Measurements from ENCODE around the gene PTGR3. TPM values are rescaled to one million over a fixed set of nuclear protein-coding genes. Genes with fewer than 3 reads are reported as not detected.

Gene PTGR3
- polyA plus RNA-seq, 2 donors = 10.8 to 14.4 TPM

DNA sequence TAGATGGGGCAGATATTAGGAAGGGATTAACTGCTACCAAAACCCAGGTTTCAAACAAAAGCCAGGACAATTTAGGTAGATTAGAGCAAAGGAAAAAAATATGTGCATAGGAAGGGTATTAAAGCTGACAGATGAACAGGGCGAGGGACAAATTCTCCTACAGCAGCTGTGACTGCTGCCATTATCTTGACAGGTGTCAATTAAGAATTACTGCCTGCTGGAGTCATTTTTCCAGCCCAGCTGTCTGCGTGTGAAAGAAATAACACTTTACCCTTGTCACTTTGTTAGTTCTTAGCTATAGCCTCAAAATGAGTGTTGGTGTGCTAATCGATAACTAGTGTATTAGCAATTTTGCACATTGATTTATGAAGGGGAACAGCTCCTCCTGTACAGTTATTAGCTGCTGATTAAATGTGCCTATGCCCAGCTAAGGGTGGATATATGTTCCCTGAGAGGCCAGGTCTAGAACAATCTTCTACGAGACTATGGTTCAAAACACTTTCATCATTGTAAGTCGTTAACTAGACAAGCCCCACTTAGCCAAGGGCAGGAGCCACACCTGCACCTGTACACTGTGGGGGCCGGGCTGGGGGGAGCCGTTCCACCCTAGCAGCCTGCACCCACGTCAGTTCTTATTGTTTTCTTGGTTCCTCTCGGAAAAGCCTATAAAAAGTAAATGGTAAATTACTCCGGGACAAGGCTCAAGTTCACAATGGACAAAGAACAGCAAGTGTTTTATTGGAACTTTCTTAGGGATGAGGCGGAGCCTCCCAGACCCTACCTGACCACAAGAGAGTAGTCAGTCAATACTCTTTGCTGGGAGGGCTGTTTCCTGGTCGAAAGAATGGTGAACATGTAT lies 9.4 kb upstream of the PTGR3 start:
- Histone ChIP-seq H3K4me1 (ENCODE audit: control insufficient read depth in 2 of 2, insufficient read depth in 2 of 2, low read length in 1 of 2) (peaks cover 7 to 8% of the 10 kb centered on the region in 2 donors), H3K9me3 (ENCODE audit: control insufficient read depth in 2 of 2, insufficient read depth in 1 of 2, low read depth in 1 of 2, low read length in 1 of 2) (no peaks in the 10 kb centered on the region), H3K36me3 (ENCODE audit: control insufficient read depth in 2 of 2, insufficient read depth in 2 of 2, low read length in 1 of 2) (no peaks in the 10 kb centered on the region), H3K27ac (ENCODE audit: low read depth in 2 of 2, low read length in 1 of 2) (peak overlapping the region in 1 of 2 donors; percentile 4), H3K27me3 (ENCODE audit: control insufficient read depth in 1 of 2, insufficient read depth in 2 of 2, low read length in 2 of 2) (no peaks in the 10 kb centered on the region), H3K4me3 (ENCODE audit: low read depth in 1 of 2, low read length in 2 of 2) (no peak overlapping the region)
- WGBS, 2 donors = 63 to 77% methylated on average over 12 of the region's 12 CpGs

DNA sequence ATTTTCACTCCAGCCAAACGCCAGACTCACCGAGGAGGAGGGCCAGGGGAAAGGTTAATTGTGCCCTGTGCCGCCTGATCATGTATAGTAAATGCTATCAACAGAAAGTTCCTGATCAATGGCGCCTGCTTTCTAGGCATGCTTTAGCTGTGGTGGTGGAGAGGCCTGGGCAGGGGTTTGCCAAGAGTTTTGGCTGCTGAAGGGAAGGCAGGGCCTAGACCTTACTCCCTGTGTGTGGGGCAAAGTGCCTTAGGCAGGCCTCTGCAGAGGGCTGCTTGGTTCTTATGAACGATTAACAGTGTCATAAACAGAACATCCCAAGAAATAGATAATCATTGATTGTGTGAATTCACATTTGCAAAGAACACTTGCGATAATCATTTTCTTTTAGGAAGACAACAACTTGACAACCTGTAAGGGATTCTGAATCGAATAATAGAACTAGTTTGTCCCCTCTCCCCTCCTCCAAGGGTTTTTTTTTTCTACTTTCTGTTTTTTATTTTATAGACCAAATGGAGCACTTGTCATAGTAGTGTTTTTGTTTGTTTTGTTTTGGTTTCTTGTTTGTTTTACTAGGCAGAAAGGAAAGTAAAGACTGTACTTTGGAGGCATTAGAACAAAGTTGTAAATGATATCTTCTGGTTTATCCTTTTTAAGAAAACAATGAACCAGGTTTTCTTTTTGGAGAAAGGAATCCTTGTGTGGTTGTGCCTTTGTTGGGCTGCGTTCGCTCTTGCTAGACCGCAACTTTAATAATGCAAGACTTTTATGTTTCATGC lies 8.2 kb upstream of the PTGR3 start:
- 83 to 85% methylated on average over 10 of the region's 10 CpGs for WGBS, 2 donors
- Histone ChIP-seq H3K4me1 (ENCODE audit: control insufficient read depth in 2 of 2, insufficient read depth in 2 of 2, low read length in 1 of 2) (peaks cover 5 to 7% of the 10 kb centered on the region in 2 donors), H3K27ac (ENCODE audit: low read depth in 2 of 2, low read length in 1 of 2) (peak overlapping the region; percentile 35 to 78), H3K27me3 (ENCODE audit: control insufficient read depth in 1 of 2, insufficient read depth in 2 of 2, low read length in 2 of 2) (no peaks in the 10 kb centered on the region), H3K4me3 (ENCODE audit: low read depth in 1 of 2, low read length in 2 of 2) (no peak overlapping the region), H3K9me3 (ENCODE audit: control insufficient read depth in 2 of 2, insufficient read depth in 1 of 2, low read depth in 1 of 2, low read length in 1 of 2) (no peaks in the 10 kb centered on the region), H3K36me3 (ENCODE audit: control insufficient read depth in 2 of 2, insufficient read depth in 2 of 2, low read length in 1 of 2) (no peaks in the 10 kb centered on the region)

DNA sequence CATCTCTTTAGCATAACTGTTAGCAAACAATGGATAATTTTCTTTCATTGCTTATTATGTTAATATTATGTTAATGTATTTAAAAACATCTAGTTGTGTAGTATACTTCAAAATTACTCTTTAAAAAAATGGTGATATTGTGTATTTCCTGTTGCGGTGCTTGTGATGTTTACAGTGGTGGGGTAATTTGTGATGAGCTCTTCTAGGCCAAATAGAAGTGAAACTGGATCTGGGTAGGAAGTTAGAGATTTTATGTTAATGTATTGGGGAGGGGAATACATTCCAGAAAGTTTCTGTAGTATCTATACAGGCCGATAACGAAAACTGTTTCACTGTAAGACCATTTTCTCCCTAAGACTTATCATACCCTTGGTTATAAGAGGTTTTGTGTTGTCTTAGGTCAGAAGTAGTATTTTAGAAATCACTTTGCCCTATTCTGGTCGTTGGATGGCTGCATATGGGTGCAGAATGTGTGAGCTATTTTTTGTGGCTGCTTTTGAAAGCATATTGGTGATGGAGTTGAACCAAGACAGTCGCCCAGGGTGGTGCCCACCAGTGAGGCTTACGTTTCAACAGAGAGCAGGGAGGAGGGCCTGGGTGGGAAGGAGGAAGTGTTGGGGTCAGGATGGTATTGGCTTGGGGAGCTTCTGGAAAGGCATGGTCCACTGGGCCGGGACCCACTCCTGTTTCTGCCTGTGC lies 7.4 kb upstream of the PTGR3 start:
- Histone ChIP-seq H3K4me3 (ENCODE audit: low read depth in 1 of 2, low read length in 2 of 2) (no peak overlapping the region), H3K27ac (ENCODE audit: low read depth in 2 of 2, low read length in 1 of 2) (peak overlapping the region; percentile 35 to 78), H3K4me1 (ENCODE audit: control insufficient read depth in 2 of 2, insufficient read depth in 2 of 2, low read length in 1 of 2) (peaks cover 5 to 7% of the 10 kb centered on the region in 2 donors), H3K27me3 (ENCODE audit: control insufficient read depth in 1 of 2, insufficient read depth in 2 of 2, low read length in 2 of 2) (no peaks in the 10 kb centered on the region), H3K36me3 (ENCODE audit: control insufficient read depth in 2 of 2, insufficient read depth in 2 of 2, low read length in 1 of 2) (no peaks in the 10 kb centered on the region), H3K9me3 (ENCODE audit: control insufficient read depth in 2 of 2, insufficient read depth in 1 of 2, low read depth in 1 of 2, low read length in 1 of 2) (no peaks in the 10 kb centered on the region)
- 56 to 60% methylated on average over 7 of the region's 7 CpGs for WGBS, 2 donors

DNA sequence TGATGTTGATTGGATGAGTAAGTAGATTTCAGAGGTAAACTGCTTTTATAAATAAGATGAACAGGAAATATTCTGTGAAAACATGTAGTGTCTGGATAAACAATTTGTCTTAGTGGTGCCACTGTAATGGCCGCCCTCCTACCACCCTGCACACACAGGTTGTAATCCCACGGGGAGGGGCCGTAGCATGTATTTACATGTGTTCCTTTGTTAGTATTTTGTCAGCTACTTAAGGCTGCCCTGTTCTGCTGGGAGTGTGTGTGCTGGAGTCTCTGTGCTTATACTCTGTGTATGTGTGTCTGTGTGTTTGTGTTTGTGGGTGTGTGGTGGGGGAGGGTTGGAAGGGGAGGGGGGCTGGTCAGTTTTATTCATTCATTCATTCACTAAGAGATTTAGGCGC lies 6.7 kb upstream of the PTGR3 start:
- Histone ChIP-seq H3K27ac (ENCODE audit: low read depth in 2 of 2, low read length in 1 of 2) (peak overlapping the region; percentile 41 to 47), H3K9me3 (ENCODE audit: control insufficient read depth in 2 of 2, insufficient read depth in 1 of 2, low read depth in 1 of 2, low read length in 1 of 2) (no peaks in the 10 kb centered on the region), H3K36me3 (ENCODE audit: control insufficient read depth in 2 of 2, insufficient read depth in 2 of 2, low read length in 1 of 2) (no peaks in the 10 kb centered on the region), H3K4me1 (ENCODE audit: control insufficient read depth in 2 of 2, insufficient read depth in 2 of 2, low read length in 1 of 2) (peaks cover 5 to 7% of the 10 kb centered on the region in 2 donors), H3K27me3 (ENCODE audit: control insufficient read depth in 1 of 2, insufficient read depth in 2 of 2, low read length in 2 of 2) (no peaks in the 10 kb centered on the region), H3K4me3 (ENCODE audit: low read depth in 1 of 2, low read length in 2 of 2) (no peak overlapping the region)
- WGBS, 2 donors = 58 to 75% methylated on average over 4 of the region's 4 CpGs

DNA sequence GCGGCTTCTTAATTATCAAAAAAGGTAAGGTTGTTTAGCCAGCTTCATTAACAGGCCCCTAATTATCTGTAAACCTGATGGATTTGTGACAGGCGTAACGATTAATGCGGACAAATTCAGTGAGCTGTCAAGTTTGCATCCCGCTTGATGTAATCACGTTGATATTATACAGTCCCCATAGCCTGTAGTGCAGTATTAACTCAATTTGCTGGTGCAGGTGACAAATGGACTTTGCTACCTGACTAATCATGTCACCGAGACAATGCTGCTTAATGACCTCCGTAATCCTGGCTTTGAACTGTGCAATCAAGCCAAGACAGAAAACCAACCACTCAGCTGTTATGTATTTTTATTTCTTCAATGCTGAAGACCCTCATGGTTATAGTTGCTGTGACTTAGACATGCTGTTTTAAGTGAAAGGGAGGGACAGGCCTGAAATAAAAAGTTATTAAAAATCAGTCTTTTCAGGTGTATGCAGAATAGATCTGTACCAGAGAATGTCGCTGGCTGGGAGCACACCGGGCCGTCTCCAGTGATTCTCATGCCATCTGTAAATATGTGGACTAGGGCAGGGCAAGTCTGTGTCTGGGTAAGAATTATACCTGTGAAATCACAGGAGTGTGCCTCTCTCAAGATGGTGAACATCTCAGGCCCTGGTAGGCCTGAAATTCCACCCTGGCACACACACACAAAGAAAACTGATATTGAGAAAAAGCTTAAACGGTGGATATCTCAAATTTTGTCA lies 6.0 kb upstream of the PTGR3 start:
- H3K36me3 ChIP-seq (ENCODE audit: control insufficient read depth in 2 of 2, insufficient read depth in 2 of 2, low read length in 1 of 2) = no peaks in the 10 kb centered on the region
- WGBS, 2 donors = 59 to 74% methylated on average over 12 of the region's 12 CpGs
- H3K27me3 ChIP-seq (ENCODE audit: control insufficient read depth in 1 of 2, insufficient read depth in 2 of 2, low read length in 2 of 2) = no peaks in the 10 kb centered on the region
- peak overlapping the region; percentile 14 to 69 for H3K27ac ChIP-seq (ENCODE audit: low read depth in 2 of 2, low read length in 1 of 2)
- peaks cover 5 to 8% of the 10 kb centered on the region in 2 donors for H3K4me1 ChIP-seq (ENCODE audit: control insufficient read depth in 2 of 2, insufficient read depth in 2 of 2, low read length in 1 of 2)
- no peaks in the 10 kb centered on the region for H3K9me3 ChIP-seq (ENCODE audit: control insufficient read depth in 2 of 2, insufficient read depth in 1 of 2, low read depth in 1 of 2, low read length in 1 of 2)
- no peak overlapping the region for H3K4me3 ChIP-seq (ENCODE audit: low read depth in 1 of 2, low read length in 2 of 2)

DNA sequence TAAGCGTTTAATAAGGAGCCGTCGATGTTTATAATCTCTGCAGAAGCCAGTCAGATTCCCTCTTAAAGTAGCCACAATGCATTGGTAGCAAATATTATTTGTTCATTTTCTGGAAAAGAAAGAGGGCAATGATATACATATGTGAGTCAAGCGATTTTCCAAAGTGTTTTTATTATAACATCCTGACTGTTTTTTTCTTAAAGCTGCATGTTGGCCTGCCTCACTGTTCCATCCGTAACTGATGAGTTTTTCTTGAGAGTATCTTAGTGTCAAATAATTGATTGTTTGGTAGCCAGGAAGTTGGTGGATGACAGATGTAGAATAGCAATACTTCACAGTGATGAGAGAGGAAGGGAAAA lies 5.4 kb upstream of the PTGR3 start:
- Histone ChIP-seq H3K4me1 (ENCODE audit: control insufficient read depth in 2 of 2, insufficient read depth in 2 of 2, low read length in 1 of 2) (peaks cover 5 to 8% of the 10 kb centered on the region in 2 donors), H3K27ac (ENCODE audit: low read depth in 2 of 2, low read length in 1 of 2) (peak overlapping the region in 1 of 2 donors; percentile 22), H3K27me3 (ENCODE audit: control insufficient read depth in 1 of 2, insufficient read depth in 2 of 2, low read length in 2 of 2) (no peaks in the 10 kb centered on the region), H3K4me3 (ENCODE audit: low read depth in 1 of 2, low read length in 2 of 2) (no peak overlapping the region), H3K36me3 (ENCODE audit: control insufficient read depth in 2 of 2, insufficient read depth in 2 of 2, low read length in 1 of 2) (no peaks in the 10 kb centered on the region), H3K9me3 (ENCODE audit: control insufficient read depth in 2 of 2, insufficient read depth in 1 of 2, low read depth in 1 of 2, low read length in 1 of 2) (no peaks in the 10 kb centered on the region)
- WGBS, 2 donors = 31 to 37% methylated on average over 5 of the region's 5 CpGs

DNA sequence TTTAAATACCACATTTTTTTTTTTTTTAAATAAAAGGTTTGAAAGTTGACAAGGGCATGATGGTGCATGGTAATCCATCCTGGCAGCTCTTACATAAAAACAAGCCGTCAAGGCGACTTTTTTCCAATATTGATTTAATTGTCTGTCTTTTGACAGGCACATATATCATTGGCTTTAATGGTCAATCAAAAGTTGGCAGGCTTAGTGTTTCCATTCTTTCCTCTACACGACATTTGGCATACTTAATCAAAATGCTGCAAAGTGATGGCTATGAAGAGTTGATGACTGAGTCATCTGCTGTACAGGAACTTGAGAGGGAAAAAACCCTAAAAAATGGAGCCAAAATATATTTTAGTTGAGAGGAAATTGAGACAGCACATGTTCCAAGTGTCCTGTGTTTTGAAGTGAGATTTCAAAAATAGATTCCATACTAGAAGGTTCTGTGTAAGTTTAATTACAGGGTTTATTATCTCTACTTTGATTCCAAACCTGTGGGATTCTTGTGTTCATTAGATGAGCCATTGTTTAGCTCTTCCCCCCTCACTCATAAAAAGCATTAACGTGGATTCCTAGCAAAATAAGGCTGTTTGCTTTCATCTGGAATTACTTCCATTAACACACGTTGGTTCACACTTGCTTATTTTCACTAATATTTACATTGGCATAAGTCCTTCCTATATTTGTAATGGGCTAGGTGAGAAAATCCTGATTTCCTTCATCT lies 4.8 kb upstream of the PTGR3 start:
- WGBS, 2 donors = 11 to 17% methylated on average over 5 of the region's 5 CpGs
- Histone ChIP-seq H3K4me1 (ENCODE audit: control insufficient read depth in 2 of 2, insufficient read depth in 2 of 2, low read length in 1 of 2) (peaks cover 5 to 8% of the 10 kb centered on the region in 2 donors), H3K4me3 (ENCODE audit: low read depth in 1 of 2, low read length in 2 of 2) (no peak overlapping the region), H3K27ac (ENCODE audit: low read depth in 2 of 2, low read length in 1 of 2) (peak overlapping the region in 1 of 2 donors; percentile 22), H3K36me3 (ENCODE audit: control insufficient read depth in 2 of 2, insufficient read depth in 2 of 2, low read length in 1 of 2) (no peaks in the 10 kb centered on the region), H3K9me3 (ENCODE audit: control insufficient read depth in 2 of 2, insufficient read depth in 1 of 2, low read depth in 1 of 2, low read length in 1 of 2) (no peaks in the 10 kb centered on the region), H3K27me3 (ENCODE audit: control insufficient read depth in 1 of 2, insufficient read depth in 2 of 2, low read length in 2 of 2) (no peaks in the 10 kb centered on the region)

DNA sequence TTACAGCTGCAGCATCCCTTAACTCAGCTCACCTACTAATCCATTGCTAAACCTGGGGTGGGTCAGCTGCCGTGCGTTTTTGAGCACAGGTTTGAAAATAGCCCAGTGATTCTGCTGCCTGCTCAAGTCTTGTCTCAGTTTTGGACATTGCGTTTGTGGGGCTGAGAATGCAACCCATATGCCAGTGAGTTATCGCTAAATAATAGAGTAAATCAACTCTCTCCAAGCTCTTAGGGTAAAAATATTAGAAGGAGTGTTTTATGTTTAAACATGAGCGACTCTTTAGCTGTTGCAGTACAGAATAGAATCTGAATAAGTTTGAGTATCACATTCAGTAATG lies 3.8 kb upstream of the PTGR3 start:
- H3K9me3 ChIP-seq (ENCODE audit: control insufficient read depth in 2 of 2, insufficient read depth in 1 of 2, low read depth in 1 of 2, low read length in 1 of 2) = no peaks in the 10 kb centered on the region
- no peaks in the 10 kb centered on the region for H3K36me3 ChIP-seq (ENCODE audit: control insufficient read depth in 2 of 2, insufficient read depth in 2 of 2, low read length in 1 of 2)
- peak overlapping the region; percentile 13 to 99 for H3K4me3 ChIP-seq (ENCODE audit: low read depth in 1 of 2, low read length in 2 of 2)
- H3K27me3 ChIP-seq (ENCODE audit: control insufficient read depth in 1 of 2, insufficient read depth in 2 of 2, low read length in 2 of 2) = no peaks in the 10 kb centered on the region
- H3K4me1 ChIP-seq (ENCODE audit: control insufficient read depth in 2 of 2, insufficient read depth in 2 of 2, low read length in 1 of 2) = peaks cover 5 to 7% of the 10 kb centered on the region in 2 donors
- 23 to 25% methylated on average over 5 of the region's 5 CpGs for WGBS, 2 donors
- peak overlapping the region; percentile 17 to 92 for H3K27ac ChIP-seq (ENCODE audit: low read depth in 2 of 2, low read length in 1 of 2)

Data from esophagus (tissue), 2 donors.